NCI-H1048 (cell line): ENCODE data around the gene KBTBD2.
A peak's percentile ranks its signal among the peaks of the same experiment; 100 is the strongest.
"Not testable (repeated sequence)": the region's sequence is repeated elsewhere in the genome, so short reads cannot be mapped to it uniquely, and the experiment has no call there.

Experiments used
- DNase-seq: peaks from one replicate; lab custom pipeline; 2025; lab: John Stamatoyannopoulos, UW

Gene KBTBD2

DNA sequence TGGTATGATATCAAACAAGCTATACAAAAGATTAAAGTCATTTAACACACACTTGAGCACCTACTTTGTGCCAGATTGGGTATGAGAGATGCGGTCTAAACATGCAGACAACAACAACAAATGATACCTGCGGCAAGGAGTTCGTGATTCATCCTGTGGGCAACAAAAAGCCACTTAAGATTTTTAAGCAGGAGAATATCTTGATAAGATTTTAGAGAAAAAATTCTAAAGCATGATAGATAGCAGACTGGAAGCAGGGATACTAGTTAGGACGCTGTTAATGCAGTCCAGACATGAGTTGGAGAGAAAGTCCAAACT lies 1.6 kb upstream of the KBTBD2 start:
- DNase-seq: no peak

DNA sequence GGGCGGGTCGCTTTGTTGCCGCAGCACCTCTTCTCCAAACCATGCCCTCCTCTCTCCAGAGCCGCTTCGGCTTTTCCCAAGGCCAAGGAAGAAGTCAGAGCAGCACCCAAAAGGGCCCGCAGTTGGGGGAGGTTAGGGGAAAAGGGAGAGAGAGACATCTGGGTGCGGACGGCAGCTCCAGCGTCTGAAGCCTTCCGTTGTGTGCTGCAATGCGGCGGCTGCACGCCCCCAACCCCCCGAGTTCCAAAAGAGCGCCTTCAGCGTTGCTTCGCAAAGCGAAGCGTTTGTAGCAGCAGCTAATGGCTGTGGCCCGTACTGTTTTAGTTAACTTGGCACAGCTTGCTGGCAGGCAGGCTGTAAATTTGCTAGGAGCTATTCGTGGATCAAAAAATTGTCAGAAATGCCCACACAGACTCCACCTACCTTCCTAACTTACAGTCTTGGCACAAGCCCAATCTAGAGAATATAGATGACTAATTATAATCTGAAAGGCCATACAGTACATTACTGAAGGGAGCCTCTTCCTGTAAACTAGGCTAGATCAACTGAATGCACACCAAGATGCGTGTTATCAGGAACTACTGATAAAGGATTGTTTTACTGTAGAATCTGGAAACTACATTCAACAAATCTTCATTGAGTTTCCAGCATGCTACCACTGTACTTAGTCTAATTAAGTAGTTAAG lies 1.1 kb upstream of the KBTBD2 start:
- DNase-seq: no peak

DNA sequence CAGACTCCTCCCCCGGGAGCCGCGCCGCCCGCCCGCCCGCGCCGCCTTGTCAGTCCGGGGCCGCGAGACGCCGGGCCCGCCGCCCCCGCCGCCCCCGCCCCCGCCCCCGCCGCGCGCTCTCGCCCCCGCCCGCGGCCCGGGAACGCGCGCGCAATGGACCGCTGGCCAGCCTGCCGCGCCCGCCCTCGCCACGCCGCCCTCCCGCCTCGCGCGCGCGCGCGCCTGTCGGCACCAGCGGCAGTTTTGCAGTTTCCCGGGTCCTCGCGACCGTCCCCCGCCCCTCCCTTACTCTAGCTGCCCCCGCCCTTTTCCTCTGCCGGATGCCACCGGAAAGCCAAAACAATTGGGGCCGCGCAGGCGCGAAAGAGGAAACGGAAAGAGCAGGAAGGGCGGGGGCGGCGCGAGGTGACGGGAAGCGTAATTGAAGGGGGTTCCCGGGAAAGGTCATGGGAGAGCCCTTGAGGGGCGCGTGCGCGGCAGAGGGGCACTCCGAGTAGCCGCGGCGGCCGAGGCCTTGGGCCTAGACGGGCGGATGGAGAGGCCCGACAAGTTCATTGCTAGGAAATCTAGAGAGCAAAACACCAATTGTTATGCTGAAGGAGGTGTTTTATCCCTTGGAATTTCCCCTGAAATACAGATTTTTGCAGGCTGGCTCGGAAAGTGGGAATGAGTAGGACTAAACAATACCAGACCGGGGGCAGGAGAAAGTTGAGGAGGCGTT lies 400 bp upstream of the KBTBD2 start:
- peak; percentile 93 for DNase-seq

DNA sequence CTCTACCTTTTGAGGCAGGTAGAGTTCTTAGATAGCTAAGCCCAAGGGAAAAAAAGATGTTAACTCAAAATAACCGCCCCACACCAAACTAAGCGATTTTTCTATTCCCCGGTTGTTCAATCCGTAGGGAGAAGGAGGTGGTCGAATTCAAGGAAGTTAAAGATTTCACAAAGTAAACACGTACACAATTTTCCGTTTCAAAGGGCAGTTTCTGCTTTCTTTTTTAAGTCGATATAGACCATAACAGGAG lies 842 bp downstream of the KBTBD2 start:
- no peak for DNase-seq

DNA sequence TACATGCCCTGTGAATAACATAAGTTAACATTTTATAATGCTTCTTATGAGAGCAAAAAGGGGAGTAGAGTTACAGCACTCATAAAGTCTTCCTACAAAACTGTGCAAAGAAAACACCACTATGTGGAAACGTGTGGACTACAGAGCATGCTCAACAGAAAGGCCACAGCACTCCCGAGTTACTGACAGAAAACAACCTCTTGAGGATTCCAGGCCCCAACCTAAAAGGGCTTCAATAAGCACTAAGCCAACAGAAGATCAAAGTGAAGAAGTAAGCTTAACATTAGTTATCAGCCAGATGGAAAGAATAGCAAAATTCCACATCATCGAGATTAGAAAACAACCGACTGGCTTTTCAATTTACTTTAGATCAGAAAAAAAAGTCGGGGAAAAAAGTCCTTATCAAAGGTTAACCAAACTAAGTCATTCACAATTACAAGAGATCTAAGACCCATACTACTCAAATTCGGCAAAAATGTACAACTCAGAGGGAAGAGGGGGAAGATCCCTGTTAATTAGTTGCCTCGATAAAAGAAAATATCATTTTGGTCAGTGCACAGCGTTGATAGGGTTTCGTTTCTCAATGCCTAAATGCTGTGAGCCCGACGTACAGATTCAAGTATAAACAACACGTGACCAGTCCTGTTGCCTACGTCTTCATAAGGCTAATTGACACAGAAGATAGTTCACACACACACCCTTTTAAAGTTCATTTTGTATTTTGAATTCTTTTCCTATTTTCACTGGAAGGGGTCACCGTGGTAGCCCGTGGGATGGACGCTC lies 1.4 kb downstream of the KBTBD2 start:
- no peak for DNase-seq

DNA sequence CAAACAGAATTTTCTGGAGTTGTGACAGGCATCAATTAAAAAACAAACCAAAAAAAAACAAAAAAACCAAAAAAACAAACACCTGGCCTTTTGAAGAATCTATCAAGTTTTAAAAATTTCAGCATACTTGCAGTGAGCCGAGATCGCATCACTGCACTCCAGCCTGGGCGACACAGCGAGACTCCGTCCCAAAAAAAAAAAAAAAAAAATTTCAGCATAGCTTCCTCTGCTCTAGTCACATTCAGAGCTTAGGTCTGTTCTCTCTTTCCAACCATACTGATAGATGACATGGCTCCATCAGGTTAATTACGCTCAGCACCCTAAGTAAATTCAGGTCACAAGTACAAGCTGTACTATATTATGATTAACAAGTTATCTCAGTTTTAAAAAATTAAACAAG lies 3.1 kb downstream of the KBTBD2 start:
- DNase-seq: no peak

DNA sequence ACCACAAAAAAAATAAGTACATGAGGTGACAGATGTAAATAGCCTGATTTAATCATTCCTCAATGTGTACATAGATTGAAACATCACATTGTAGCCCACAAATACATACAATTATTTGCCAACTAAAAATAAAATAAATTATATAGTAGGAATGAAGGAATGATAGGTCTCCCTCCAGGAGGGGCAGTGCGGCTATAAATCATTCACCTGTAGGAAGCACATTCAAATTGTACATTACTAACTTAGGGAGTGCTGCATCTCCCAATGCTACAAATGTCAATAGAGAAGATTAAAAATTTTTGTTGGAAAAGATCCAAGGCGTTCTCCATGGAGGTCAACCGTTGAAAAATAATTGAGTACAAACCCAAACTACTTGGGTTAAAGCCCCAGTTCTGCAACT lies 4.2 kb downstream of the KBTBD2 start:
- no peak for DNase-seq

GRCh38 chr7:32881074-32881982 lies 10.2 kb downstream of the KBTBD2 start:
- DNase-seq: no peak

DNA sequence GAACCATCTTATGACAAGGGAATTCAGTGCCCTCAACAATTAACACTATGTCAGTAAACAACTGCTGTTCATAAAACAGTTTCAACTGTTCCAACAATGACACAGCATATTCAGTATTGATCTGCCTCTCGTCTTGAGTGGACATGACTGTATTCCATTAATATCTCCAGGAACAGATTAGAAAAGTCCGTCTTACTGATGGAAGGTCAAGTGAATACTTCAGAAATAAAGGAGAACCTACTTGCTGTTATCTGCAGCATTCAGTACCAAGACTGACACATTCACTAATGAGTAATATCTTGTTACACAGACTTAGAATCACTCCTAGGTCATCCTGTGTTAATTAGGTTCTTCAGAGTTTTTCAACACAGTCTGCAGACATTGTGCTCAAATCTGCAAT lies 12.1 kb downstream of the KBTBD2 start:
- no peak for DNase-seq

DNA sequence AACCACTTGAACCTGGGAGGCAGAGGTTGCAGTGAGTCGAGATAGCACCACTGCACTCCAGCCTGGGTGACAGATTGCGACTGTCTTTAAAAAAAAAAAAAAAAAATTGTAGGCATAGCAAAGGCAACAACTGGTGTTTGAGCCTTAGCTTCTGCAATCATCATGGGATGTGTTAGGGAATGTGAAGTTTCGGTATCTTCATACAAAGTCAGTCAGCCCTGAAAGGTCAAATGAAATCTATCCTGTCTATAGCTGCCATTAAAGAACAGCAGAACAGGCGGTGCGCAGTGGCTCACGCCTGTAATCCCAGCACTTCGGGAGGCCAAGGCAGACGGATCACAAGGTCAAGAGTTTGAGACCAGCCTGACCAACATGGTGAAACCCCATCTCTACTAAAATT lies 13.5 kb downstream of the KBTBD2 start:
- not testable (repeated sequence) for DNase-seq

DNA sequence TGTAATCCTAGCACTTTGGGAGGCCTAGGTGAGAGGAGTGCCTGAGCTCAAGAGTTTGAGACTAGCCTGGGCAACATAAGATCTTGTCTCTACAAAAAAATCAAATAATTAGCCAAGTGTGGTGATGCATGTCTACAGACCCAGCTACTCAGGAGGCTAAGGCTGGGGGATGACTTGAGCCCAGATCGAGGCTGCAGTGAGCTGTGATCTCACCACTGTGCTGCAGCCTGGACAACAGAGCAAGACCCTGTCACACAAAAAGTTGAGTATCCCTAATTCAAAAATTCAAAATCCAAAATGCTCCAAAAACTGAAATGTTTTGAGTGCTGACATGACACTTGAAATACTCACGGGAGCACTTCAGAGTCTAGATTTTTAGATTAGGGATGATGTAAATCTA lies 19.1 kb downstream of the KBTBD2 start:
- no peak for DNase-seq

GRCh38 chr7:32871624-32872371 lies 19.8 kb downstream of the KBTBD2 start:
- no peak for DNase-seq

DNA sequence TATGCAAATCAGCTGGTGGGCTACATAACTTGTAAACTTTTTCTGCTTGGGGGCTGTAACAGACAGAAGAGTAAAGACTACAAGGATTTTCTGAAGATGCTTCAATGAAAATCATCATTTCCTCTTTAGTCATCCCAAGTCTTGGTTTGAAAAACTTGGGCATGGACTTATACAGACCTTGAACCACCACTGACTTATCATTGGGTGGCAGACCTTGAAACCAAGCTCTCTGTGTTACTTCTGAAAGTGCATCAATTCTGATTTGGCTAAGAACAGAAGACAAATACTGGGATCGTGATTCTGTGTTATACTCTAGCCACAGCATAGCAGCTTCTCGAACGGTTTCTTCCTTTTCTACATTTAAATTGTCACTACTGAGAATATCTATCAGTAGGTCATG lies 21.3 kb downstream of the KBTBD2 start:
- DNase-seq: no peak

DNA sequence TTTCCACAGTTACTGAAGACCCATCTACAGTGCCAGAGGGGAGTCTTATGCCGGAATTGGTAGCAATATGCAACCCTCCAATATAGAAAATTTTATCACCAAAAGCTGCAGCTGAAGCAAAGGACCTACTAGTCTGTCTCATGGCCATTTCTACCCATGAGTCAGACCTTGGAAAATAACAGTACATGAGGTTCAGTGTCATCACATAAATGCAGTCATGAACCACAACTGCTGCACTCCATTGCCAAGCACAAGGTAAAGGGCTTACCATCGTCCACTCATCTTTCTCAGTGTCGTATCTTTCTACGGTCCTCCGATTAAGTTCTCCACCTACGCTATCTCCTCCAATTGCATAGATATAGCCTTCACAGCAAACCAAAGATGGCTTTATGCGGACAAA lies 21.8 kb downstream of the KBTBD2 start:
- DNase-seq: no peak

GRCh38 chr7:32868116-32868515 lies 23.4 kb downstream of the KBTBD2 start:
- no peak for DNase-seq

DNA sequence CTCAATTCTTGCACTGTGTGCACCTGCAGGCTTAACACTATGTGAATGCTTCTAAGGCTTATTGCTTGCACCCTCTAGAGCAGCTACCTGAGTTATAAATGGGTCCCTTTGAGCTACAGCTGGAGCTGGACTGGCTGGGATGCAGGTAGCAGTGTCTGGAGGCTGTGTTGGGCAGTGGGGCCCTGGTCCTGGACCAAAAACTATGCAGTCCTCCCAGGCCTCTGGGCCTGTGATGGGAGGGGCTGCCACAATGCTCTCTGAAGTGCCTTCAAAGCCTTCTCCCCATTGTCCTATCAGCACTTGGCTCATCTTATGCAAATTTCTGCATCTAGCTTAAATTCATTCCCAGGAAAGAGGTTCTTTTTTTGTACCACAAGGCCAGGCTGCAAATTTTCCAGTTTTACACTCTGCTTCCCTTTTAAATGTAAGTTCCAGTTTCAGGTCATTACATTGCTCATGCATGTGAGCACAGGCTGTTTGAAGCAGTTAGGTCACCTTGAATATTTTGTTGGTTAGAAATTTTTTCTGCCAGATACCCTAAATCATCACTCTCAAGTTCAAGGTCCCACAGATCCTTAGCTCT lies 26.0 kb downstream of the KBTBD2 start:
- DNase-seq: no peak

DNA sequence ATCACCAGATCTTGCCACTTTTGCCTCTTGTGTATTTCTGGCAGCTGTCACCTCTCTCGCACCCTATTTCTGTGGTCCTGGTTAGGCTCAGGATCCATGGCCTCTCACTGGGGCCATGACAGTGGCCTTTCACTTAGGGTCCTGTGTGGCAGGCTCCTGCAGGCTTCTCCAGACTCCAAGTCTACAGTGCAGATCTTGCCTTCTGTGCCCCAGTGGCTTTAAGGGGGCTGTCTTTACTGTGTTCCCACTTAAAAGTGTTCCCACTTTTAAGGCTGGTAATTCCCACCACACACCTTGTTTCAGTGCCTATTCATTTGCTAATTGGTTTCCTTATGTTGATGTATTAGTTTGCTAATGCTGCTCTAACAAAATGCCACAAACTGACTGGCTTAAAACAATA lies 27.7 kb downstream of the KBTBD2 start:
- DNase-seq: not testable (repeated sequence)

DNA sequence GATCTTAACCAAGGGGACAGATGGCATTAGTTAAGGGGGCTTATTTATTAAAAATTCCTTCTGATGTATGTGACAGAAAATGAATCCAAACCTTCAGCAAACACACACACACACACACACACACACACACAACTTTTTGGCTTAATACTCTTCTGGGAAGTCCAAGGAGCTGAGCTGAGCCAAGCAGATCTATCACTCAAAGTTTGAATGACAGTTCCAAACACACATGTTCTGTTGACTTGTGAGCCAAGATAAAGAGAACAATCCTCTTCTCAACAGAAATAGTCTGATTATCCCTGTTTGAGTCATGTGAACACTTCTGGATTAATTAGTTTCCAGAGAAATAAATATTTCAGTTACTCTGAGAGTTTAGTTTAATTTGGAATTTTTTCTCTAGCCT lies 31.5 kb downstream of the KBTBD2 start:
- no peak for DNase-seq

GRCh38 chr7:32858648-32859047 lies 32.9 kb downstream of the KBTBD2 start:
- DNase-seq: no peak

GRCh38 chr7:32857063-32857462 lies 34.5 kb downstream of the KBTBD2 start:
- DNase-seq: not testable (repeated sequence)
